ENCODE data around the gene SYT2. TPM values are rescaled to one million over a fixed set of nuclear protein-coding genes. Genes with fewer than 3 reads are reported as not detected.

The SYT2 gene
- total RNA-seq, 1 donor from 2014 or later, result 0.21 TPM

DNA sequence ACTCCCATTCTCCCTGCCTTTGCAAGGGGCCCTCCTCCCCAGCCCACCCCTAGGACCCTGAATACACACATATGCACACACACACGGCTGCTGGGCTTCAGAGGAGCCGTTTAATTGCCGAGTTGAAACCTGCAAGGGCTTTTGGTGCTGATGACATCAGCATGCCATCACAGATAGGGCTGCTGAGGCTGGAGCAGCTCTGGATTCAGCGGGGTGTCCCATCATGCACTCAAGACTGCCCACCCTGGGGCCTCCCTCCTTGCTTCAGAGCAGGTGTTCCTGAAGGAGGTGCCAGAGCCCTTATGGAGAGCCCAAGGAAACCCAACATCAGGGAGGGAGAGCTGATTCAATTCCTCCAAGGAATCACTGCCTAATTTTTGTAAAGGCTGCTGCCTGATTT lies 5.7 kb downstream of the SYT2 start:
- DNase-seq, result no peak

- no peak for DNase-seq
These were observed 7.1 kb downstream of the SYT2 start for GRCh38 chr1:202703191-202703590.

DNA sequence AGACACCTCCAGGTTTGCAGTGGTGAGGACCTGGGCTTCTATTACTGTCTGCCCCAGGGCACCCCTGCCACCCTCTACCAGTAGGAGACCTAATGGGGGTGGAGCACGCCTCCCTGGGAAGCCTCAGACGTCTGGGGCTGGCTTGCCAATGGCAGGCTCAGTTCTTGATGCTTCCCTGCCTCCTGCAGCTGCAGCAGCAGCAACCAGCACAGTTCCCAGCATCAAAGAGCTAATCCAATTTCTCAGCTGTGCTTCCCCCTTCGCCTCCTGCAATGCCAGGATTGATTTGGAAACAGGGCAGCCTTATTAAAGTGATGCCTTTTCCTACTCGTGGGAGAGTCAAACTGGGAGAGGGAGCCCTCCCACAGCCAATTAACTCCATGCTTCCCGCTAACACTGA lies 8.2 kb downstream of the SYT2 start:
- no peak for DNase-seq

DNA sequence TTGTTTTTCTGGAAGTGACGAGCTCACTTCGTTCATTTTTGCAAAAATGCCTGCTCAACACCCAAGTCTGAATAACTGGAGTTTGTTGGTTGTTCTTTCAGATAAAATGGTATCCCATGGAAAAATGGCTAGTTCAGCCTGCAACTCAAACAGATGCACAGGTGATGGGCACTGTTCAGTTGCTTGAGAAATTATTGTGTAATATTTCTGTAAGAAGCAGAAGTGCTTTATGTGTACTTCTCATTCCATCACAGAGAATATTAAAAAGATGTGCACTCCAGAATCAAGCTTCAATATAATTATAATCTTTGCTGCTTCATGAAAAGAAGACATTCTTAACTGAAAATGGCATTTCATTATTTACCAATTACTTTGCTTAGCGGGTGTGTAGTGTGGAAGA lies 9.1 kb downstream of the SYT2 start:
- no peak for DNase-seq

GRCh38 chr1:202700061-202700460 lies 10.2 kb downstream of the SYT2 start:
- no peak for DNase-seq

- no peak for DNase-seq
These were observed 12.0 kb downstream of the SYT2 start for GRCh38 chr1:202698276-202698675.

GRCh38 chr1:202697038-202697437 lies 13.2 kb downstream of the SYT2 start:
- DNase-seq, result no peak

- DNase-seq, result no peak
These were observed 15.9 kb downstream of the SYT2 start for GRCh38 chr1:202694314-202694713.

DNA sequence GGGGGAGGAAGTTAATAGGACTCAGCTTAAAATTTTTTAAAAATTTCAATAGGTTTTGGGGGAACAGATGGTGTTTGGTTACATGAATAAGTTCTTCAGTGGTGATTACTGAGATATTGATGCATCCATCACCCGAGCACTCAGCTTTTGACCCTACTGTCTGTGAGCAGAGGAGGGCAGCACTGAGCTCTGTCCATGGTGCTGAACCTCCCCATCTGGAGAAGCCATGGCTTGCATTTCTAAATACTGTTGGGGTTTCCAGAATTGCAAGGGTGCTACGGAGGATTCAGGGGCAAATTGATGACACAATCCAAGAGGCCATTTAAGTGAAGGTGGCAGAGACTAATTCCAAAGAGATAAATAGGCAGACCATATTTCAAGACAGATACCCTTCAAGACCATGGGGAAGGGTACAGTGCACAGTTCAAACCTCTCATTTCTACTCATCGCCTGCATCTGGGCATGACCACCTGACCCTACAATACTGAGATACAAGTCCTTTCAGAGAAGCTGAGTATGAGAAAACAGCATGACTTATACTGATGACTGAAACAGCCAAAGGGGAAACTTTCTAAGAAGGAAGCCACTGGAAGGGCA lies 17.2 kb downstream of the SYT2 start:
- peak; percentile 90 for DNase-seq

DNA sequence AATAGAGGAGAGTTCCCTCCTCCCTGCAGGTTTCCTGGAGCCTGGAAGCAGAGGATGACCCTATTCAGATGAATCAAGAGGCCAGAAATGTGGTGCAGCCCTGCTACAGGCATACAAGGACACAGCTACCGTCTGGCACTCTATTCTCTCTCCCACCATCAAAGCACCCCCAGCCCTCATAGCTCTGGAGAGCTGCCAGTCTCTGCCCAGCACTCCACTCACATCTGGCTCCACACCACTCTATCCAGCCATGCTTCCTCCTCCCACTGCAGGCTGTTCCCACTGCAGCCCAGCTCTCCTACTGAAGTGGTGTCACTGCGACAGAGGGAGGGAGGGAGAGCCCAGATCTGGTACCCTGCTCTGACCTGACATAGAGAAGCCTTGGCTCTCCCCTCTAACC lies 18.4 kb downstream of the SYT2 start:
- no peak for DNase-seq

DNA sequence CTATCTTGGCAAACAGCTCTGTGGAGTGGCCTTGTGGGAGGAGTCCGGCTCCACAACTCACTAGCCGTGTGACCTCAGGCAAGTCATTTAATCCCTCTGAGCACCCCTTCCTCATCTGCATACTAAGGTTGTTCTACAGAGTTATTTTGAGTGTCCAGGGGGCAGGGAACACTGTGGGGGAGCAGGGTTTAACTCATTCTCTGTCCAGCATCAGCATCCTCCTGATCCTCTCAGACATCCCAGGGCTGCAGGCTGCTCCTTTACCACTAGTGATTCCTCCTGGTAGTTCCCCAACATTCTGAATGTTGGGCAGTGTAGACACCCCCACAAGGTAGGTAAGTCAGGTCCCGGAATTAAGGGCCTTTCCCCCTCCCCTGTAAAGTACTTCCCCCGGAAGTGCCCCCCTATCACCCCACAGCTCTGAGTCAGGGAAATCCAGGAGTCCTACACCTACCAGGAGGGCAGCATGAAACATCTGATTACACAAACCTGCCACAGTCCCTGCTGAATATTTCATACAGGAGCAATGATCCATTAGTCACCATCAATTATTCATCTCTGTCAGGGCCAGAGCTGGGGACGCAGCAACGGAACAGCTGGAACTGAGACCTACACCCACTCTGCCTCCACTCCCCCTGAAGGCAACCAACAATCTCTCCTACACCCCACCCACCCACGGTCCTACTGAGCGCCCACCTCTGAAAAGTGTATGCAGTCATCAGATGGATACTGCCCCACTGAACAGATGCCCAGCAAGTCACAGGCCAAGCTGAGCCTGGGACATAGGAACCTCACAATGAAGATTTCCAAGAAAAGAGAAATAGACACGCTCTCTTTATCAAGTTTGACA lies 20.5 kb downstream of the SYT2 start:
- DNase-seq, result no peak

DNA sequence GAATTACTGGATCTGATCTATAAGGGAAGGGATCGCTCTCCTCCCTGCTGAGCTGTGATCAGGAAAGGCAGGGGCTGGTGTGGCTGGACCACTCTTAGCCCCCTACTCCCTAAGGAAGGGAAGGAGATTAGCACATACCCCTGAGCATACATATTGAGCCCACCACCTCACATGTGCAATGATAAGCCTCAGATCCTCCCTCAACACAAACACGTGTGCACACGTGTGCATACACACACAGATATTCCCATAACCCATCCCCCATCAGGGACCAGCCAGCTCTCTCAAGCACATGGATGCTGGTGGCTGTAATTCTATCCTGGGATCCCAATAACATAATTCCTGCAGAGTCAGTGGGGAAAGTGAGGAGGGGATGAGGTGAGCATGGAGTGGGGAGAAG lies 21.2 kb downstream of the SYT2 start:
- no peak for DNase-seq

- DNase-seq, result no peak
These were observed 21.9 kb downstream of the SYT2 start for GRCh38 chr1:202688401-202688800.

DNA sequence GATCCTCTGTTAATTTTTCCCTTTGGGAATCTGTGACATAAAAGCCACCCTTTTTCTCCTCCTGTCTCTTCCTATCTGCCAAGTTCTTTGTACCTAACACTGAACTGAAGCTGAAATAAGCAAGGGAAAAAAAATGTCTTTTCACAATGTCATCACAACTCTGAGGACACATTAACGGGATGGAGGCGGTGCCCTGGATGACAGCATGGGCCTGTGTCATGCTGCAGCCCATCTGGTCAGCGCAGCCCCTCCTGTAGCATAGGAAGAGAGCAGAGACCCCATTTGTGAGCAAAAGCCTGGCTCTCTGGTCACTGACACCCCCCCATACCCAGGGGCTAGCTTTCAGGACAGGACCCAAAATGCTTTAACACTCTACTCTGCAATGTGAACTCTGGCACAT lies 22.5 kb downstream of the SYT2 start:
- DNase-seq, result no peak

DNA sequence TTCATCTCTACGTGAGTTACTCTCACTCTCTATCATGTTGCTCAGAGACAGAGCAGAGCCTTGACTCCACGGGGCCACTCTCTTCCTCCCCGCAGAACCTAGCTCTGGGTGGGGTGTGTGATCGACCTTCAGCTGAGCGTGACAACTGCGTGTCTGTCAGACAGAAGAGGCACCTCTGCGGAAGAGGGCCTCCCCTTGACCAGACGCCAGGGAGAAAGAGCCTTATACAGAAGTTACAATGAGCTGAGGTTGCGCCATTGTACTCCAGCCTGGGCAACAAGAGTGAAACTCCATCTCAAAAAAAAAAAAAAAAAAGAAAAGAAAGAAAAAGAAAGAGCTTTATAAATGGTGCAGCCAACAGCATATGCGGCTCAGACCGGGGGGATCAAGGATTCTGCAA lies 22.9 kb downstream of the SYT2 start:
- no peak for DNase-seq

DNA sequence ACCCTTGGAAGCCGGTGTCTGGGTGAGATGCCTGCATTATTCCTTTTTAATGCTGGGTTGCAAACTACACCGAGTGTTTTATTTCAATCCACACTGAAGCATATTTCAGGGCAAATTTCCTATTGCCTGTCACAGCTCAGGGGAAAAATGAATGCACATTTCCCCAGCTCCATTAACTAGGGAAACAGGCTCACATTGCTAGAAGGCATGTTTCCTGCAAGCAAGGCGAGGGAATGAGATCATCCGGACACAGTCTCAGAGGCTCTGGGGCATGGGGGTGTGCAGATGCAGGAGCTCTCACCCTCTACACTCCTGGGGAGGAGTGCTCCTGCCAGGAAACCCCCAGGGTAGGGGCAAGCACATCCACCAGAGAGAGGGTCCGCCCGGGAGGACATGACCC lies 24.6 kb downstream of the SYT2 start:
- DNase-seq, result no peak

- no peak for DNase-seq
These were observed 25.5 kb downstream of the SYT2 start for GRCh38 chr1:202684716-202685115.

- DNase-seq, result no peak
These were observed 27.2 kb downstream of the SYT2 start for GRCh38 chr1:202683029-202683428.

GRCh38 chr1:202682477-202682876 lies 27.8 kb downstream of the SYT2 start:
- no peak for DNase-seq

DNA sequence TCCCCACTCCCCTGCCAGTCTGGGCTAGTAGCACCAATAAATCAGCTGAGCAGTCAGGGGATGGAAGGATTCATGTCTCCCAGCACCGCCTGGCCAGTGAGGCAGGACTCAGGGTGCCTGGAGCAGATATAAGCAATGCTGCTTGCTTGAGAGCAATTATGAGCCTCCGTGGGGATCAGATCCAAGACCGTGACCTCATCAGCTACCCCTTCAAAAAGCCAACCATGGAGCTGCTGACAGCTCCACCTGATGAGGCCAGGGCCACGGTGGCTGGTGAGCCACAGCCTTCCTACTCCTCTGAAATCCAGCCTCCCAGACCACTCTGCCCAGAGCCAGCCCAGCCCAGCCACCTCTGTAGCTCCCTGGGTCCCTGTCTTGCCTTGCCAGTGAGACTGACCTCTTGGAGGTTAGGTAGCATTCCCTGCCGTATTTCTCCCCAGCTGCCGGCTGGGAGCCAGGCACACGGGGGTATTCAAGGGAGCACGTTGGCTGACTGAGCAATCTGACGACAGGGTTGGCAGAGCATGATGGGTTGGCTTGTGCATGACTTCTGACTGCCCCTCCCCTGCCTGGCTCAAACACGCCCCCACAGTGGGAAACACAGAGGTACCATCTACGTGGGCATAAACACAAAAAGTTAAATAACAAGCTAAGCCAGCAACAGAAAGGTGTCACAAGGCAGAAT lies 28.4 kb downstream of the SYT2 start:
- DNase-seq, result no peak

- no peak for DNase-seq
These were observed 29.5 kb downstream of the SYT2 start for GRCh38 chr1:202680586-202681352.

GRCh38 chr1:202679406-202680177 lies 30.7 kb downstream of the SYT2 start:
- DNase-seq, result no peak

Data from tongue (tissue), 2 donors.